ENCODE data around the gene DDX10.
"Not testable (repeated sequence)": the region's sequence is repeated elsewhere in the genome, so short reads cannot be mapped to it uniquely, and the experiment has no call there.

DDX10 gene

GRCh38 chr11:108724974-108725689 is 60.3 kb downstream of the DDX10 start:
- no peak for DNase-seq

GRCh38 chr11:108726077-108726800 is 61.4 kb downstream of the DDX10 start:
- DNase-seq, result no peak

- DNase-seq, result no peak
Observed at GRCh38 chr11:108727665-108728064, 62.8 kb downstream of the DDX10 start.

GRCh38 chr11:108729227-108729871 is 64.5 kb downstream of the DDX10 start:
- DNase-seq, result no peak

GRCh38 chr11:108732395-108732794 is 67.5 kb downstream of the DDX10 start:
- peak; percentile 13 for DNase-seq

GRCh38 chr11:108733479-108734116 is 68.7 kb downstream of the DDX10 start:
- no peak for DNase-seq

- DNase-seq, result no peak
Observed at GRCh38 chr11:108734283-108734682, 69.4 kb downstream of the DDX10 start.

GRCh38 chr11:108734956-108735559 is 70.2 kb downstream of the DDX10 start:
- no peak for DNase-seq

GRCh38 chr11:108740132-108740531 is 75.3 kb downstream of the DDX10 start:
- not testable (repeated sequence) for DNase-seq

GRCh38 chr11:108743851-108744250 is 79.0 kb downstream of the DDX10 start:
- no peak for DNase-seq

- no peak for DNase-seq
Observed at GRCh38 chr11:108748968-108749367, 84.1 kb downstream of the DDX10 start.

GRCh38 chr11:108751444-108751843 is 86.6 kb downstream of the DDX10 start:
- no peak for DNase-seq

GRCh38 chr11:108752297-108752751 is 87.5 kb downstream of the DDX10 start:
- DNase-seq, result no peak

GRCh38 chr11:108754901-108755625 is 90.2 kb downstream of the DDX10 start:
- DNase-seq, result no peak

- DNase-seq, result no peak
Observed at GRCh38 chr11:108757630-108758029, 92.8 kb downstream of the DDX10 start.

- no peak for DNase-seq
Observed at GRCh38 chr11:108758458-108758857, 93.6 kb downstream of the DDX10 start.

GRCh38 chr11:108766596-108767173 is 101.8 kb downstream of the DDX10 start:
- no peak for DNase-seq

- DNase-seq, result no peak
Observed at GRCh38 chr11:108768370-108768769, 103.5 kb downstream of the DDX10 start.

GRCh38 chr11:108768964-108769363 is 104.1 kb downstream of the DDX10 start:
- no peak for DNase-seq

GRCh38 chr11:108774037-108774730 is 109.3 kb downstream of the DDX10 start:
- no peak for DNase-seq

GRCh38 chr11:108775324-108775723 is 110.5 kb downstream of the DDX10 start:
- DNase-seq, result no peak
